NCI-H446 (cell line): ENCODE data around the gene TSEN54.

Experiments
- DNase-seq, 2 experiments: peaks; one replicate each; lab custom pipeline; 2025; lab: John Stamatoyannopoulos, UW

TSEN54 gene

DNA sequence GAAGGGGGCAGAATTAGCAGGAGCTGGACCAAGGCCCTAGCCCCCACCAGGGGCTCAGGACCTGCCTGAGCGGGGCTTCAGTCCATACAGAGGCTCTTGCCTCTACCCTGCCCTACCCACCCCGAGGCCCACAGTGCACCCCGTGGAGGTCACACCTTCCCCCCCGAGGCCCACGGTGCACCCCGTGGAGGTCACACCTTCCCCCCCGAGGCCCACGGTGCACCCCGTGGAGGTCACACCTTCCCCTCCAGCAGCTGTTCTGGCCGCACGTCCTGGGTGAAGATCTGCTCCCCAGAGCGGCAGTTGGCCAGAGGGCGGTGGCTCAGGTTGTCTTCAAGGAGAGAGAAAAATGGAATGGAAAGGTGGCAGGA lies 12.4 kb upstream of the TSEN54 start:
- DNase-seq: no peak

DNA sequence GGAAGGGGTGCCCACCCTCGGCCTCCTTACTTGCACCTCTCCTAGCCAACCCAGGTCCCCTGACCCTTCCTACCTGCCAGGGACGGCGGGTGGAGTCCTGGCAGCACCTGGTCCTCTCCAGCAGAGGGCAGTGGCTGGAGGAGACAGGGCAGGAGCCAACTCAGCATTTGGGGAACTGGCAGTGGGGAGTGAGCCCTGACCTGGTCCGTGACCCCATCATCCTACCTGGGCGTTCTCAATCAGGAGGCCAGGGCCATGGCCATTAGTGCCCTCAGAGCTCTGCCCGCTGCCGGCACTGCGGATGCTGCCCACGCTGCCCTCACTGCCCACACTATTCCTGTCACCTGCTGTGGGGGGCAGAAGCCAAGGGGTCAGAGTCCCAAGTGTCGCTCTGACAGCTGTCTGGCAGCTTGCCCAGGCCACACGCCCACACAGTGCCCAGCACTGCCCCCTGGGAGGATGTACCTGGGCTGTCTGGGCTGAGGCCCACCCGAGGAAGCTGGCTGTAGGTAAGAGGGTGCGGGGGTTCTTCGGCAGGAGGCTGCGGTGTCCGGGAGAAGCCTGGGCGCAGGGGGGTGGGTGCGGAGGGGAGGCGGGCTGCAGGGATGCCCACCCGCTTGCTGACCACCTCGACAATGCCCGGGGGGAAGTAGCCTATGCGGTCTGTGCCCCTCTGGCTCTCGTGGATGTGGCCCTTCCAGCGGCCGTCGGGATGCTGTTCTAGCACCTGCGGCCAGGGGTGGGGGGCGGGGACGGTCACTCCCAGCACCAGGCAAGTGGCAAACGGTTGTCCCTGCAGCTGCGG lies 11.8 kb upstream of the TSEN54 start:
- DNase-seq: no peak

DNA sequence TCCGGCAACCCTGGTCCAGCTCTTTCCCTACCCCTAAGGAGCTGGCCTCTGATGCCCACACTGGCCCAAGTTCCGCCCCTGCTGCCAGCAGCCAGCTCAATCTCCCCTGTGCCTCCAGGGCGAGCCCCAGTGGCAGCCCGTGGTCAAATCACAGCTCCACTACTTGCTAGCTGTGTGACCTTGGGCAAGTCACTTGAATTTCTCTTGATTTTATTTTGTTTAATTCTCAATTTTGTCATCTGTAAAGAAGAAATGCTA lies 11.2 kb upstream of the TSEN54 start:
- no peak for DNase-seq

DNA sequence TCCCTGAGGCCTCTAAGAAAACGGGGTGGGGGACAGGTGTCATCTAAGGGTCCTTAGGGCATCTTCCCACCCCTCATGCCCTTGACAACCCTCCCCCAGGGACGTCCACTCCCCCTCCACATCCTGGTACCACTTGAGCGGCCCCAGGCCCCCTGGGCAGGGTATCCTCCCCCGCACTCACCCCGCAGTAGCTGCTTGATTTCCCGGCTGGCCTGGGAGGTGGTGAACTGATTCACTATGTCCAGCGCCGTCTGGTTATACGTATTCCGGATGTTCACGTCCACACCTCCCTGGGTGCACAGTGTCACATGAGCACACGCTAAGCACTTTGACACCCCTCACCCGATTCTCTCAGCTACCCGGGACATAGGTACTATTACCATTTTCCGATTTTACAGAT lies 10.7 kb upstream of the TSEN54 start:
- no peak for DNase-seq

DNA sequence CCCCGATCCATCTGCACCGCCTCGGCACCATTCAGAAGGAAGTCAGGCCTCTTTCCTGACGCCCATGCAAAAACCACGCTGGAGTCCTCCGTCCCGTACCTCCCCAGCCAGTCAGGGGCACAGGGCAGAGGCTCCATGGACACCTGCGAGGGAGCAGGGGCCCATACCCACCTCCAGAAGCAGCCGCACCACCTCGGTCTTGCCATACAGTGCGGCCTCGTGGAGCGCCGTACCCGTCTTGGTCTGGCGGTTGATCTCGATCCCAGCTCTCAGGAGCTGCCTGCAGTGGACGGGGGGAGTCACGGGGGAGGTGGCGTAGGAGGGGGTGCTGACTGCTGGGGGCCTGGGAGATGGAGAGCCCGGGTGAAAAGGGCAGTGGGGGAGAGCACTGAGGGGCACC lies 10.2 kb upstream of the TSEN54 start:
- DNase-seq: no peak

DNA sequence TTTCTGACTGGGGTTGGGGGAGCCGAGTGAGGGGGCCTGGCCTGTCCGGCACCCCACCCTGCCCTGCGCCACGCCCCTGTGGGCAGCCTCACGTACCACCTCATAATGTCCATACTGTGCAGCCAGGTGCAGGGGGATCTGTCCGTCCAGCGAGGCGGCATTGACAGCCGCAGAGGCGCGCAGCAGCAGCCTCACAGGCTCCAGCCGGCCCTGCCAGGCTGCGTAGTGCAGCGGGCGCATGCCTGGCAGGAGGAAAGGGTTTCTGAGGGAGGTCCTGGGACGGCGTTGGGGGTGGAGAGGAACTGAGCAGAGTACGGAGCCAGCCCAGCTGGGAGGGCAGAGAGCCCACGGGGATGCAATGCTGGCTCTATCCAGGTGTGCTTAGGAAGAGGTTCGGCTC lies 9.4 kb upstream of the TSEN54 start:
- DNase-seq: no peak

DNA sequence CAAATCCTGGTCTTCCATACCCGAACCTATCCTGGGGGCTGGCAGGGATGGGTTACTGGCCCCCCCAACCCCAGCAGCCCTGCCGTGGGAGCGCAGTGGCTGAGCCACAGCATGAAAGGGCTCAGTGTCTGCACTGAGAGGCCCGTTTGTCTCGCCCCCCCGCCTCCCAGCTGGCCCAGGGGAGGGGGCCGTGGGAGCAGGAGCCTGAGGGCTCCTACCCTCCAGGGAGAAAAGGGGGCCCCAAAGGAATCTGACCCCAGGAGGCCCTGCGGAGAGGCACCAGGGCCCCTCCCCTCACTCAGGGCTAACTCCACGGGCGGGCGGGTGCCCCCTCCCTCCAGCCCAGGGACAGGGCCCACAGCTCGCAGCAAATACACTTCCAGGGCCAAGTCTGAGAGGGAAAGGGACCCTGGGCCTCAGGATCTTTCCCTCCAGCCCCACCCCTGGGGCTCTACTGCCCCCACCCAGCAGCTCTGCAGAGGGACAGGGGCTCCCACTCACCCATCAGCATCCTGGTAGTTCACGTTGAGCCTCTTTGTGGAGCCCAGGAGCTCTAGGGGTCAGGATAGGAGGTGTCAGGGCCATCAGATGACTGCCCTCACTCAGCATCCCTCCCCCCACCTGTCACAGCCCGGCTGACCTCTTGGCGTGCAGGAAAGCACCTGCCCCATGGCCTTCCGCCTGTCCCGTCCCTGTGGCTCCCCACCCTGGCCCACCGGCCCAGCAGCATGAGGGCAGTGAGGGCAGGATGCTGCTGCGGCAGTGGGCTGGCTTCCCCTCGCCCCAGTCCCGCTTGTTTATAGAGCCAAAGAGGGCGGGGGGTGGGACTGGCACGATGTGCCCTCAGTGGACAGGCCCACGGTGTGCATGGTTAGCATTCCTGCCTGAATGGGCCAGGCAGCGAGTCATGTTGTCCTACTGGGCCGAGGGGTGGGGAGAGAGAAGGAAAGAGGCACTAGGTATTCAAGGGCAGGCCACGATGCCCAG lies 8.3 kb upstream of the TSEN54 start:
- no peak for DNase-seq

DNA sequence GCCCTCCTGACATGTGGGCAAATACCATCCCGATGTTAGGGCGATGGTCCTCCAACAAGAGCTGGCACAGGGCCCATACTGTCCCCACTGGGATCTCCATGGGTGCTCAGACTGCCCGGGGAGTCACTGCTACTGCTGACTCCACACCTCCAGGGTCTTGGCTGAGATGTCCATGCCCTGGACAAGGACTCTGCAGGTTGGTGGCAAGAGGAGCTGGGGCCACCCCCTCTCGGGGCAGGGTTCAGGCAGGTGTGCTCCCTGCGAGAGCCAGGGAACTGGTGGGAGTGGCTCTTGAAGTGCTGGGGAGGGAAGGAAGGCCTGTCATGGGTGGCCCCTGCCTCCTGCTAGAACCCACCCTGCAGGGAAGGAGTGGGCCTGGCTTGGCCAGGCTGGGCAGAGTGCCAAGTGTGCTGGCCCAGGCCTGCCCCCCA lies 7.4 kb upstream of the TSEN54 start:
- DNase-seq: no peak

DNA sequence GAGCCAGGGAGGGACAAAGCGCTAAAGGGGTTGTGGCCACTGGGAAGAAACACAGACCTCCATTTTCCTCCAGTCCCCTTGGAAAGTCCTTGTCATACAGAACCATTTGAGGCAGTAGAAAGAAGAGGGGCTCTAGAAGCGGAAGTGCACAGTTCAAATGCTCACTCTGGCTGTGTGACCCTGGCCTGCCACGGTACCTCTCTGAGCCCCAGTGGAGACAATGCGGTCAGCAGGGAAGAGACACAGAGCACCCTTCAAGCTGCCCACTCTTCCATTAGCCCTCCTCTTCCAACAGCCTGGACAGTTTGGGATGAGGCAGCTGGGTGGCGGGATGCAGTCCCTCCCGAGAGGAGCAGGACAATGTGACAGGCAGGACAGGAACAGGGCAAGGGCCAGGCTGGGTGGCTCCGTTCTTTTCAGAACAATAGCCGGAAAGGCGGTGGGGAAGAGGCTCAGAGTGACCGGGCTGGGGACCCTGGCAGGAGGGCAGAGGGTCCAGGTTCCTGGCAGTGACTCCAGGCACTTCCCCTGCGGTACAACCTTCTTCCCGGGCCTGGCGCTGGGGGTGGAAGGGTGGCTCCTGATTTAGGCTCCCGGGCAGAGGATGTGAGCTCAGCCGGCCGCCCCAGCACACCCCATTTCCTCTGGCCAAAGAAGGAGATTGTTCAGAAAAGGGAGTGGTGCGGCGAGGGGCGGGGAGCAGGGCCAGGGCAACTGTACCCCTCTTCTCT lies 6.6 kb upstream of the TSEN54 start:
- no peak for DNase-seq

DNA sequence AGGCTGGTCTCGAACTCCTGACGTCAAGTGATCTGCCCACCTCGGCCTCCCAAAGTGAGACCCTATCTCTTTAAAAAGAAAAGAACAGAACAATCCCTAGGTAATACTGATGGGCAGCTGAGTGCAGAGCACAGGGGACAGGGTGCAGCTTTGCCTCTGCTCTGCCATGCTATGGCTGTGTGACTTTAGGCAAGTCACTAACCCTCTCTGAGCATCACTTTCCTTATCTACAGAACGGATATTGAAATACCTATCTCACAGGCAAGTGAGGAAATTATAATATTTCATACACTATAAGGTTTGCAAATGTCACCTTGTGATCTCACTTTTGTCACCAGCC lies 5.1 kb upstream of the TSEN54 start:
- no peak for DNase-seq

DNA sequence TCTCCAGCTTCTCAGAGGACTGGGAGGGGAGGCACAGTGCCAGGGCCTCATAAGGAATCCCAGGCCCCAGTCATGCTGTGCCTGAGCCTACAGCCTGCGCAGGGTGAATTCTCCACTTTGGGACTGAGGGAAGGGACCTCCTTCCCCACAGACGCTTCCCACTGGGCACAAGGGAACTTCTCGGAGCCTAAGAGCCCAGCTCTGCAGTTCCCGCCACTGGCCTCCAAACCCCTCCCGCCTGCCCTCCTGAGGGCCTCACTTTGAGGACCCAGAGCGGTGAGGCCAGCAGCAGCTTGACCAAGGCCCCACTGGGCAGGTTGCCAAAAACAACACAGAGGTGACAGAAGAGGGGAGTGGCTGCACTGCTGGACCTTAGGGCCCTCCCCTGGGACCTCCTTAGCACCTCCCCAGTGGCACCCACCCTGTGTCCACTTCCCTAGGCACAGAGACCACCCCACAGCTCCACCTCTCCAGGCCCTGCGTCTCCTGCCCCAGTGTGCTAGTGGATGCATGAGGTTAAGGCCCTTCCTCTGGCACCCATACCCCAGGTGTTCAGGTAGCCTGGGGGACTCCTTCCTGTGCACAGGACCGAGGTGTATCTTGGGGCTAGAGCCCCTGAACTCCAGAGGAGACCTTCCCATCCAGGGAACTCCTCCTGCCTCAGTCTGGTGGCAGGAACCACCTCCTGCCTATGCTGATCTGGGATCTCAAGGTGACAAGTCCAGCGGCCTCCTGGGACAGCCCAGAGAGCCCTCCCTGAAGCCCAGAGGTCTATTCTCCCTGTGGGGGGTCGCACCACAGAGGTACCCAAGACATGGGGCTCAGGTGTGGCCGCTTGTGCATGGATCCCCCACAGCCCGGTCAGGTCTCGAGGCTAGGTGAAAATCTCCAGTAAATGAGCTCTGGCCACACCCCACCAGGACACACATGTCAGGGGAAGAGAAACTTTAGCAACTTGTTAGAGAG lies 4.4 kb upstream of the TSEN54 start:
- no peak for DNase-seq

DNA sequence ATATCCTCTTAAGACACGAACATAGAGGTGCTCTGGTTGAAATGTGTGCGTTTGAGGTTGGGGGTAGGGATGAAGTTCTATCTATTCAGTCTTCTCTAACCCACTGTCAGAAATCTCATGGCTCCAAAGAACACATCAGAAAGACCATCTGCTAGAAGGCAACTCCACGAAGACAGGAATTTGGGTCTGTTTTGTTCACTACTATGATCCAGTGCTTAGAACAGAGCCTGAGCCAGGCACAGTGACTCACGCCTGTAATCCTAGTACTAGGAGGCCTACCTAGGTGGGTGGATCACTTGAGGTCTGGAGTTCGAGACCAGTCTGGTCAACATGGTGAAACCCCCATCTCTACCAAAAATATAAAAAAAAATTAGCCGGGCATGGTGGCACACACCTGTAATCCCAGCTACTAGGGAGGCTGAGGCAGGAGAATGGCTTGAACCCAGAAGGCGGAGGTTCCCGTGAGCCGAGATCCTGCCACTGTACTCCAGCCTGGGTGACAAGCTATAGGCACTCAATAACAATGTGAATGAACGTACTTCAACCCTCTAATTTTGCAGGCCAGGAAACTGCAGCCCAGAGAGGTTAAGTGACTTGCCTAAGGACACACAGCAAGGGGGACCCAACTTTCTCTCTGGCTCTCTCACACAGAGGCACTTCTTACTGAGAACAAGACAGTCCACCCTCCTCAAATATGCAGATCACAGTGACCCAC lies 3.2 kb upstream of the TSEN54 start:
- no peak for DNase-seq

DNA sequence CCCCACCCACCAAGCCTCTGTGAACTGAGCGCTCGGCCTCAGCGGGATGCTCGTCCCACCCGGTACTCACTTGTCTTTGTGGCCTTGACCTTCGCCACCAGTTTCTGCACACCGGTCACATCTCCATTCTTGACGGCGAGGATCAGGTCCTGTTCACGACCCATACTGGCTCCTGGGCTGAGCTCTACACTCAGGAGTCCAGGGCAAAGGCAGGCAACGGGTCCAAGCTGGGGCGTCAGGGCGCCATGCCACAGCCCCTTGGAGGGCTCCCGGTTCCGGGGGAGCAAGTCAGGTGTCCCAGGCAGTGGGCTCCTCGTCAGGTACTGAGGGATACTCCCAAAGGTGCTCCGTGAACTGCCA lies 2.7 kb upstream of the TSEN54 start:
- DNase-seq: no peak

DNA sequence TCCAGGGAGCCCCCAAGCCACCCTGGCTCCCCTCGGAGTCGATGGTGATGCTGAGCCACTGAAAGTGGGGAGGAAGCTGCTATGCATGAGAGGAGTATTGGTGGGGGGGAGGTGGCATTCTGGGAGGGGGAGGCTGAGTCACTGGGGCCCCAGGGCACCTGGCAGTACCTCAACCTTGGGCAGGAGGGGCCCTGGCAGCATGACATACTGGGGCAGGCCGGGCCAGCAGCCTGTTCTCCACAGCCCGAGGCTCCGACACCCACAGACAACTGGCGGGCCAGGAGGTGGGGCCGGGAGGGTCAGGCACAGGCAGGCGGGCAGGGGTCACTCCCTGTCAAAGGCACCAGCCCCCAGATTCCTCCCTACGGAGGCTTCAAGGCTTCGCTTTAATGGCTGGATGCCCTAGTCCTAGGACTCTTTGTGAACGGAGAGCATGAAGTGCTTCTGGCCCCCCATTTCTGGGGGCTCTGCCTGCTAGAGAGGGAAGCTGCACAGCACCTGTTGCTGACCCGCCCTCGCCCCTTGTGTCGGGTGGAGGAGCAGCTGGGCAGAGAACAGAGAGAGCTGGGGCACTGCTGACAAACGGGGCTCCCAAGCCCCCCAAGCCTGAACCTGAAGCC lies 1.9 kb upstream of the TSEN54 start:
- DNase-seq: no peak

DNA sequence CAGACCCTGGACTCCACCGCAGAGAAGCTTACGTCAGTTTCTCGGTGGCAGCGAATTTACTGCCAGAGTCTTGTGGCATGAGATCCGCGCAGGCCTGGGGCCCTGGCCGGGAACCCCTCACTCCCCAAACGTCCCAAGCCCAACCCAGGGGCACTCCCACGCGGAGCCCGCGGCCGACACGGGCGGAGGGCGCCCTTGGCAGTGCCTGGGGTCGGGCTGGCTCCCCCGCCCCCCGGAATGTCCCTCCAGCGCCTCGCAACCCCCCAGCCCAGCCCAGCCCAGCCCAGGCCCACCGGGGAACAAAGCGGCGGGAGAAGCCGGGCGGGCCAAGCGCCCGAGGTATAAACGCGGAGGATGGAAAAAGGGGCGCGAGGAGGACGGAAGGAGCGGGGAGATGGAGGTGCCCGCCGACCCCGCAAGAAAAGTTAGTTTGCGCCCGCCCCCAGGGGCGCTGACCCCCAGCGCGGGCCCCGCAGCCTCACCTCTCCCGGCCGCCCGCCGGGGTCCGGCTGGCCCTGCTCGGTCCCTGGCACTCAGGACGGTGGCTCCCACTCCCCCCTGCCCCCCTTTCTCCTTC lies 1.3 kb upstream of the TSEN54 start:
- no peak for DNase-seq

DNA sequence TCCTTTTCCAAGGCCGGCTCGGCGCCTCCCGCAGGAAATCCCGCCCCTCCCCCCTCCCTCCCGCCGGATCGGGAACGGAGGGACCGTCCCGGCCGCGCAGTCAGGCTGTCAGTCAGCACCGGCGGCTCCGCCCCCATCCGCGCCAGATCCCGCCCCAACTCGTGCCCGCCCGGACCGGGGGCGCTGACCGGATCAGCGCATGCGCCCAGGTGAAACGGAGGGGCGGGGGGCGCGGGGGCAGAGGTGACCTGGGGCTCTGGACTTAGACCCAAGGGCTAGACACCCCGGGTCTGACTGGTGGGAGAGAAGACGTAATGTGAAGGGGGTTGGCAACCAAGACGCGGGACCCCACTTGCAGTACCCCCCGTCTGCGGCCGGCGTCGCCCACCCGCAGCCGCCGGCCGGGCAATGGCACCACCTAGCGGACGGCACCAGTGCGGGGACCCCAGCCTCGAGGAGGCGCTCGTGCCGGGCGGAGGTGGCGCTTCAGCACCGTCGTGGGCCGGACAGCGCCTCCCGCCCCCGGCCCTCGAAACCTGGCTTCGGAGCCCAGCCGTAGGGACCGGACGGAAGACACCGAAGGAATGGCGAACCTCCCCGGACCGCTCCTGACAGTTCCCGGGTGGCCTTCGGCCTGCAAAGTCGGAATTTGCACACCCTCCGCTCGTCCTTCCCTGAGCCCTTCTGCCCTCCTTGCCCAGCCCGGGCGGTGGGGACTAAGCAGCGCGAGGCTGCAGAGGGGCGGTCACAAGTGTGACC lies 653 bp upstream of the TSEN54 start, which contains the start of gene CASKIN2:
Gene CASKIN2 (minus strand): TSS at position 42 of the 759 bp plus-strand sequence. CDS start 1,733 bp downstream, outside the sequence.
- DNase-seq: peak; percentile 89 to 96

DNA sequence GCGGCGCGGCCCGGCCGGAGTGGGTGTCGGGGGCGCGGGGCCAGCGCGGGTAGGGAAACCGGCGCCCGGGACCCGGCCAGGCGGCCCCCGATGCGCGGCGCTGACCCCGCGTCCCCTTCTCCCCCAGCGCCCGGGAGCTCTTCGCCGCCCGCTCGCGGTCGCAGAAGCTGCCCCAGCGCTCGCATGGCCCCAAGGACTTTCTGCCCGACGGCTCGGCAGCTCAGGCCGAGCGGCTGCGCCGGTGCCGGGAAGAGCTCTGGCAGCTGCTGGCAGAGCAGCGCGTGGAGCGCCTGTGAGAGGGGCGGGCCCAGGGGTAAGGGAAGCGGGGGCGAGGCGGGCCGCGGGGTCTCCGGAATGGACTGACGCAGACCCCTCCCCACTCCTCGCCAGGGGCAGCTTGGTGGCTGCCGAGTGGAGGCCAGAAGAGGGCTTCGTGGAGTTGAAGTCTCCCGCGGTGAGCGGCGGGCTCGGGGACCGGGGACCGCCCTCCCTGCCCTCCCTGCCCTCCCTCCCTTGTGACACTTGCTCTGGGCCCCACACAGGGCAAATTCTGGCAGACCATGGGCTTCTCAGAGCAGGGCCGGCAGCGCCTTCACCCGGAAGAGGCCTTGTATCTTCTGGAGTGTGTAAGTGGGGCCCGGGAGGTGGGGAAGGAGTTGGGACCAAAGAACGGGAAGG lies 430 bp downstream of the TSEN54 start:
- no peak for DNase-seq

DNA sequence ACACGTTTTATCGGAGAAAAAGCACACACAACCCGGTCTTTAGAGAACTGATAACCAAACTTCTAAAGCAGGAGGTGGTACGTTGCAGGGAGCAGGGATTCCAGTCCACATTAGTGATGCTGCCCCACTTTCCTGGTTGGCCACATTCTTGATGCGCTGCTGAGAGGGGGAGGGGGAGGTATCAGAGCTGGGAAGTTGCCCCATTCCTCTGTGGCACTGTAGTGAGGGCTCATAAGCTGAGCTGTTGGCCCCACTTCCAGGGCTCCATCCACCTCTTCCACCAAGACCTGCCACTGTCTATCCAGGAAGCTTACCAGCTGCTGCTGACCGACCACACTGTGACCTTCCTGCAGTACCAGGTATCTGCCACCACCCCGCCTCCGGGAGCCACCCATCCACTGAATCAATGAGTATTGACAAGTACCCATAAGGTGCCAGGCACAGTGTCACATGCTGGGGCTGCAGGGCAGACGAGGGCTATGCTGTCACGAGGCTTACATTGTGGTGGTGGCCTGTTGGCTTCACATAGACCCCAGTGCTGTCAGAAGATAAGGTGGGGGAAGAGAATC lies 1.1 kb downstream of the TSEN54 start:
- DNase-seq: no peak
